ENCODE data around the gene RNF38.

Gene RNF38

DNA sequence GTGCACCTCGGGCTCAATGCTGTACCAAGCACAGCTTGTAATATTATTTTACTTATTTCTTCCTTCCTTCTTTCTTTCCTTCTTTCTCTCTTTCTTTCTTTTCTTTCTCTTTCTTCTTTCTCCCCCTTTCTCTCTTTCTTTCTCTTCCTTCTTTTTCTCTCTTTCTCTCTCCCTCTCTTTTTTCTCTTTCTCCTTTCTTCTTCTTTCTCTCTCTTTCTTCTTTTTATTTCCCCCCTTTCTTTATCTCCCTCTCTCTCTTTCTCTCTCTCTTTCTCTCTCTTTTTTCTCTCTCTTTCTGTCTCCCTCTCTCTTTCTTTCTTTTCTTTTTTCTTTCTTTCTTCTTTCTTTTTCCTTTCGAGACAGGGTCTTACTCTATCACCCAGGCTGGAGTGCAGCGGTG lies 109.1 kb downstream of the RNF38 start:
- no peak for DNase-seq

DNA sequence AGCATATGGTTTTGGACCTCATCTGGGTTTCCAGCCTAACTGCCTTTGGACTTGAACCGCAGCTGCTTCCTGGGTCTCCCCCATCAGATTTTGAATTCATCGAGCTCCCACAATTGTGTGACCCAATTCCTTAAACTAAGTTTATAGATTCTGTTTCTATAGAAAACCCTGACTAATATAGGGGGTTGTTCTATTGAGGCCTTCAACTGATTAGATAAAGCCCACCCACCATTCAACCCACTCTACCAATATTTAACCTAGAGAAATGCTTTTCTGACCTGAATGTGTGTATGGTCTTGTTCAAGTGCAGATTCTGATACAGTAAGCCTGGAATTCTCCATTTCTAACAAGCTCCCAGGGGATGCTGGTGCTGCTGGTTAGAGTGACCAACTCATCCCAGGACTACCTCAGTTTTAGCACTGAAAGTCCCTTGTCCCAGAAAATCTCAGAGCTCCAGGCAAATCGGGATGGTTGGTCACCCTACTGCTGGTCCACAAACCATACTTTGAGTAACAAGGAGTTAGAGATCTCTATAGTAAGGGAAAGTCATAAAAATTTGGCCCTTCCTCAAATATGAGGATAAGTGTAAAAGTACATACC lies 110.1 kb downstream of the RNF38 start:
- DNase-seq: no peak

DNA sequence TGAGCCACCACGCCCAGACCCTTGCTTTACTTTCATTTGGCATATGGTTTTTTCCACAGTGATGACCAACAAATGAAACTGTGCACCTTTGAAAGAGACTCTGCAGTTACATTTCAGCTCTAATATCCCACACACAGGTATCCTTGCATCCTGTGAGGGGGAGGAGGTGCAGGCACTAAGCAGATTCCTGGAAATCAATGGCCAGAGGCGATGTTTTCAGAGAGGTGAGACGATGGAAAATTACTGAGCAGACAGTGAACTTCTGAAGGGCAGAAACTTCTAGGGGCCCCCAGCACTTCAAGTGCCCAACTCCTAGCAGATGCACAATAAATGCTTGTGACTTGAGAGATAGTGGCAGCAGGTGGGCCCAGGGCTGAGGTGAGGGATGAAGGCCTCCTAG lies 112.0 kb downstream of the RNF38 start:
- no peak for DNase-seq

All from fibroblast of skin of right biceps (primary cell).